AG09319 (cell line): Measurements from ENCODE around the gene IRX5.

ENCODE experiments used
- DNase-seq: peaks from one replicate; pipeline ENCODE4 v3.0.0-alpha.2; 2010; ENCODE audit warnings: low read depth; ENCODE audit errors: extremely low read depth
- CTCF ChIP-seq: IDR thresholded peaks from 2 replicates; pipeline ENCODE4 v1.5.1; 2011; ENCODE audit warnings: low read depth, mild to moderate bottlenecking, inconsistent platforms, low read length, moderate library complexity

Gene IRX5

GRCh38 chr16:54965464-54965863 lies 34.8 kb downstream of the IRX5 start:
- TF ChIP-seq CTCF = no peak
- no peak for DNase-seq

- no peak for DNase-seq
- TF ChIP-seq CTCF = no peak
Observed at GRCh38 chr16:54968011-54968410, 37.3 kb downstream of the IRX5 start.

GRCh38 chr16:54968784-54969183 lies 38.1 kb downstream of the IRX5 start:
- DNase-seq = no peak
- no peak for TF ChIP-seq CTCF

- TF ChIP-seq CTCF = no peak
- DNase-seq = no peak
Observed at GRCh38 chr16:54970016-54970415, 39.4 kb downstream of the IRX5 start.

- no peak for TF ChIP-seq CTCF
Observed at GRCh38 chr16:54974367-54974766, 43.7 kb downstream of the IRX5 start.

GRCh38 chr16:54976651-54977200 lies 46.1 kb downstream of the IRX5 start:
- no peak for DNase-seq
- TF ChIP-seq CTCF = no peak

More at GRCh38 chr16:54974367-54974766, 43.7 kb downstream of the IRX5 start:
- no peak for DNase-seq

- no peak for TF ChIP-seq CTCF
- DNase-seq = no peak
Observed at GRCh38 chr16:54977211-54977610, 46.5 kb downstream of the IRX5 start.
